ENCODE measurements around the gene CRYZ.
"Not testable (repeated sequence)": the region's sequence is repeated elsewhere in the genome, so short reads cannot be mapped to it uniquely, and the experiment has no call there.

CRYZ gene, protein sequence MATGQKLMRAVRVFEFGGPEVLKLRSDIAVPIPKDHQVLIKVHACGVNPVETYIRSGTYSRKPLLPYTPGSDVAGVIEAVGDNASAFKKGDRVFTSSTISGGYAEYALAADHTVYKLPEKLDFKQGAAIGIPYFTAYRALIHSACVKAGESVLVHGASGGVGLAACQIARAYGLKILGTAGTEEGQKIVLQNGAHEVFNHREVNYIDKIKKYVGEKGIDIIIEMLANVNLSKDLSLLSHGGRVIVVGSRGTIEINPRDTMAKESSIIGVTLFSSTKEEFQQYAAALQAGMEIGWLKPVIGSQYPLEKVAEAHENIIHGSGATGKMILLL

GRCh38 chr1:74732960-74733603 is at the start of gene CRYZ, which contains the start of gene TYW3:
Gene CRYZ, minus strand, starts transcription at chr1:74733050. Its CDS starts 8,229 bp downstream, at chr1:74724821.
Gene TYW3, plus strand, starts transcription at chr1:74733152. Its CDS starts 93 bp downstream, at chr1:74733245.
- peak; percentile 91 for DNase-seq (ENCODE audit: low read depth)

- no peak for DNase-seq (ENCODE audit: low read depth)
These were observed 47.7 kb upstream of the CRYZ start for GRCh38 chr1:74780594-74780993.

GRCh38 chr1:74779750-74780149 is 46.9 kb upstream of the CRYZ start:
- no peak for DNase-seq (ENCODE audit: low read depth)

DNA sequence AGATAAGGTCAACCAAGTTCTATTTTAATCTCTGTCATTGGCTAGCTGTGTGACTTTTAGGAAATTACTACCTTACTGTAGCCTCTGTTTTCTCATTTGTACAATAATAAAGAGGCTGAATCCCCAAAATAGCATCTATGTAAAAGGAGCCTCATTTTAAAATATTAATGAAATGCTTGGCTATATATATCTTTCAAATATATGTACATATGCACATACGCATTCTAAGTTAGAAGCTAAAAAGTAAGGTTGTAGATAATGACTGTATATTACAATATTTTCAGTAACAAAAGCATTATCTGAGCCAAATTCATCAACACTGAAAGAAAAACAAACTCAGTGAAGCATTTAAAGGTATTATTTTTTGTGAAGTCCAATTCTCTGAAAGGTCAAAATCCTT is 44.7 kb upstream of the CRYZ start:
- no peak for DNase-seq (ENCODE audit: low read depth)

GRCh38 chr1:74775735-74776134 is 42.9 kb upstream of the CRYZ start:
- DNase-seq (ENCODE audit: low read depth), result no peak

GRCh38 chr1:74773582-74773981 is 40.7 kb upstream of the CRYZ start:
- no peak for DNase-seq (ENCODE audit: low read depth)

- DNase-seq (ENCODE audit: low read depth), result peak; percentile 50
These were observed 40.1 kb upstream of the CRYZ start for GRCh38 chr1:74772945-74773344.

DNA sequence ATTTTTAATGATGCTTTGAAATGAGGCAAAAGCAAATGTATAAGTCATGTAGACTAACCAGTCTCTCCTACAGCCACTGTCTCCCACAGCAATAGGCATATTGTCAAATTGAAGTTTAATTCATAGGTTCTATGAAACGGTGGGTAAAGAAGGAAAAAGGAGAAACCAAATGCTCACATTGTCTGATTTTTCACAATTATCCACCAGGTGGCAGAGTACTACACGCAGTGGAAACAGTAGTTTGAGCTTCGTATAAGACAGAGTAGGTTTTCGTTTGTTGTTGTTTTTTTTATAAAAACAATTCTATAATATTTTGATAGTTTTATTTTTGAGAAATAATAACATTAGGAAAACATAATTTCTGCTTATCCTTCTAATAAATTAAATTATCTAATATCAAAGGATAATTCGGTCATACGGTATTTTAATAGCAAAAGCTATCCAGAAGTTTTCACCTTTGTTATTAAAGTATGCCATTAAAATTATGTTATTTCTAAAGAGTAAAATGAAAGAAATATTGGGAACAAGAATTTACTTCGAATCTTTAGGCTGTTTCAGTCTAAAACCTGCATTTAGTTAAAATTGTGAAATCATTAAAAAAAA is 39.2 kb upstream of the CRYZ start:
- DNase-seq (ENCODE audit: low read depth), result peak; percentile 43

- DNase-seq (ENCODE audit: low read depth), result peak; percentile 33
These were observed 34.6 kb upstream of the CRYZ start for GRCh38 chr1:74767490-74767889.

DNA sequence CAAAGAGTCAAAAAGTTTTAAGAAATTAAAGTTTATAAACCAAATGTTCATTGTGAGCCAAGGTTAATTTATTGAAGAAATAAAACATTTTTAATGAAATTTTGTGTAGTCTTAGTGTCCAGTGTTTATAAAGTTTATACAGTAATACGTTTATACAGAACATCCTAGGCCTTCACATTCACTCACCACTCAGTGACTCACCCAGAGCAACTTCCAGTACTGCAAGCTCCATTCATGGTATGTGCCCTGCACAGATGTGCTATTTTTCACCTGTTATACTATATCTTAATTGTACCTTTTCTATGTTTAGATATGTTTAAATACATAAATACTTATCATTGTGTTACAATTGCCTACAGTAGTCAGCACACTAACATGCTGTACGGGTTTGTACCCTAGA is 33.7 kb upstream of the CRYZ start:
- no peak for DNase-seq (ENCODE audit: low read depth)

- peak; percentile 4 for DNase-seq (ENCODE audit: low read depth)
These were observed 31.0 kb upstream of the CRYZ start for GRCh38 chr1:74763807-74764206.

DNA sequence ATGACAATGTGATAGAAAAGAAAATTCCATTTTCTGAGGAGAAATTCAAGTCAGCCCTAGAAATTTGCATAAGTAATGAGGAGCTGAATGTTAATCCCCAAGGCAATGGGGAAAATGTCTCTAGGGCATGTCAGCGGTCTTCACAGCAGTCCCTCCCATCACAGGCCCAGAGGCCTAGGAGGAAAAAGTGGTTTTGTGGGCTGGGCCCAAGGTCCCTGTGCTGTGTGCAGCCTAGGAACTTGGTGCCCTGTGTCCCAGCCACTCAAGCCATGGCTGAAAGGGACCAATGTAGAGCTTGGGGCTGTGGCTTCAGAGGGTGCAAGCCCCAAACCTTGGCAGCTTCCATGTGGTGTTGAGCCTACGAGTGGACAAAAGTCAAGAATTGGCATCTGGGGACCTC is 23.8 kb upstream of the CRYZ start:
- DNase-seq (ENCODE audit: low read depth), result not testable (repeated sequence)

- DNase-seq (ENCODE audit: low read depth), result no peak
These were observed 22.6 kb upstream of the CRYZ start for GRCh38 chr1:74755475-74755874.

DNA sequence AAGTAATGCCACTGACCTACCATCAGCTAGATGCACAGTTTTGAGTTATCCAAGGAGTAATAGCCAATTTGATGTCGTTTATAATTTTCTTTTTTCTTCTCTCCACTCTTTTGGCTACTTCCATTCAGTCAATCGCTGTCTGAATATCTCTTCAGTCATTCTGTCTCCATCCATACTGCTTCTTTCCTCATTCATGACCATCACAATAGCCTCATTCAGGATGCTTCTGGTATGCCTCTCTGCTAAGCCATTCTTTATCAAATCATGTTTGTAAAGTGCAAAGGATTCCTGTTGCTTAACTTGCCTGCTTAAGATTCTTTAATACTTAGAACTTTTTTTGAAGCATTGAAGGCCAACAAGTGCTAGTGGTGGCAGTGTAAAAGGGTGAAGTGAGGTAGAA is 20.3 kb upstream of the CRYZ start:
- peak; percentile 28 for DNase-seq (ENCODE audit: low read depth)

DNA sequence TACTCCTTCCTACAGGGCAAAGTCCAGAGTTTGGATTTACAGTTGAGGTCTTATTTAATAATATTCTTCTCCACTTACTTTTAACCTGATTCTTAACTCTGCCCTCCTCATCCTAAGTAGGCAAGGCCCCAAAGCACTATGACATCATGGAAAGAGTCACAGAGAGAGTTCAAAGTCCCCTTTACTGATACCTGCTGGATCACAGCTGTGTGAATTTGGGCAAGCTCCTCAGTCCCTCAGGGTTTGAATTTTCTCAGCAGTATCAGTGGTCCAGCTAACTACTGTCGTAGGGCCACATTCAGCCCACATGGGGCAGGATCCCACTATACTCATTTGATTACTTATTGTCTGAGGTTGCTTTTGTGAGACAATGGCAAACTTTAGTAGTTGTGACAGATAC is 16.1 kb upstream of the CRYZ start:
- DNase-seq (ENCODE audit: low read depth), result no peak

DNA sequence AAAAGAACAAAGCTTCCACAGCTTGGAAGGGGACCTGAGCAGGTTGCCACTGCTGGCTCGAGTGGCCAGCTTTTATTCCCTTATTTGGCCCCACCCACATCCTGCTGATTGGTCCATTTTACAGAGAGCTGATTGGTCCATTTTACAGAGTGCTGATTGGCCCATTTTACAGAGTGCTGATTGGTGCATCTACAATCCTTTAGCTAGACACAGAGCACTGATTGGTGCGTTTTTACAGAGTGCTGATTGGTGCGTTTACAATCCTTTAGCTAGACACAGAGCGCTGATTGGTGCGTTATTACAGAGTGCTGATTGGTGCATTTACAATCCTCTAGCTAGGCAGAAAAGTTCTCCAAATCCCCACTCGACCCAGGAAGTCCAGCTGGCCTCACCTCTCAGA is 12.4 kb upstream of the CRYZ start:
- DNase-seq (ENCODE audit: low read depth), result not testable (repeated sequence)

GRCh38 chr1:74740307-74740980 is 7.6 kb upstream of the CRYZ start:
- DNase-seq (ENCODE audit: low read depth), result not testable (repeated sequence)

DNA sequence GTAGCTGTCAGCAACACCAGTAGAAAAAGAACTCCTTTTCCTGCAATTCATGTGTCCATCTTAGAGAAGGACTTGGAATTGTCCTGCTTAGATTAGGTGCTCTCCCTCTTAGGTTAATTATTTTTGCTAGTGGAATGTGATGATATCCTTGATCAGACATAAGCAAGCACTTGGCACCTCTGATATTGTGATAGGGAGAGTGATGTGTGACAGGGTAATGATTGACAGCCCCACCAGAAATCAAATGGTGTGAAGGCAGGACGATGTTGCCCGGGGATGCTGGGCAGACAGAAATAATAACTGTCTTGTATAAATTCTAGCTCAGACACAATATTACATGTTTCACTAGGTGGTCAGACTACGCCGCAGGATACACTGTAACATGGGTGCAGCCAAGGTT is 4.5 kb upstream of the CRYZ start:
- DNase-seq (ENCODE audit: low read depth), result no peak

GRCh38 chr1:74733604-74734484 is 994 bp upstream of the CRYZ start:
- peak; percentile 77 for DNase-seq (ENCODE audit: low read depth)

- not testable (repeated sequence) for DNase-seq (ENCODE audit: low read depth)
These were observed 541 bp downstream of the CRYZ start for GRCh38 chr1:74732071-74732946.
